ENCODE results near the gene PXDN. TPM values are rescaled to one million over a fixed set of nuclear protein-coding genes. Genes with fewer than 3 reads are reported as not detected.

Gene PXDN
- total and polyA plus RNA-seq, 2 donors (not counting 3 experiments of a cell fraction or from before 2014, with no cell fraction given), result 231 to 308 TPM

DNA sequence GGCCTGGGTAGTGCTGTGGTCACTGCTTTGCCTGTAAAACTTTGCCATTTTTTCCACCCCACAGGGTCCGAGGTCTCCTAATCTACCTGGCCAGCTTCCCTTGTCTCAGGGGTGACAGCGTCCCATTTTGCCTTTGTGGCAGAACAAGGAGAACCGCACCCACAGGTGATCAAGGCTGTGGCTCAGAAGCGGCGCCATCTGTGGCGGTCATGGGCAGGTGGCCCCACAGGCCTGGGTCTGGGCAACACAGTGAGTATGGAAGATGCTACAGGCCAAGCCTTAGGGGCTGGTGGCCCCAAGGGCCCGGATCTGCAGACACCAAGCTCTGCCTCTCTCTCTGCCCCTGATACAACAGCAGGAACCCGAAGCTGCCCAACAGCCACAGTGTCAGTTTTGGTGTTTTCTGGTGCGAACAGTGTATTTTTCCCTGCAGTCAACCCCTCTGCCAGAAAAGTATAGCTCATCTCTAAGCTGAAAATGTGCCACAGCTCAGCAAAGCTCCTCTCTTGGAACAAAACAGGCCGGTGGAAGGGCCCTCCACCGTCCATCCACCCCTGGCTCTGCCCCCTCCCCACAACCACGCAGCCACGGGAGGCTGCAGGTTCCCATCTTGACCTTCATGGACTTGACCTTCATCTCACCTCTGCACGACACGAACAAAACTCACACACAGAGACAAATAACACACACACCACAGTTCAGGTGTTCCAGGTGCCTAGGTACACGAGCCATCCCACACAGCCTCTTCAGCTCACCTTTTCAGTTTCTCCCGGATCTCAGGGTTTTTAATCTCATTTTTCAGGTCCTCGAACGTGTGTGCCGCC is 96.7 kb downstream of the PXDN start:
- intact Hi-C loops (cut with micrococcal nuclease) (no loop called here), dilution Hi-C loops (cut with MboI; ENCODE audit: extremely low pct_ligation_motif_present, low sequenced_read_pairs) (no loop called here)
- no peak overlapping the region for H3K4me3 ChIP-seq (replicated peaks in 1 of 3; ENCODE audit: insufficient read depth in 1 of 3, low read depth in 1 of 3, low read length in 3 of 3)
- TF ChIP-seq GATA2 (IDR thresholded peaks at IDR 0.05; ENCODE audit: insufficient read depth, insufficient read length, low read depth, low read length), result no peak
- TF ChIP-seq EZH2 (IDR thresholded peaks at IDR 0.05; ENCODE audit: borderline replicate concordance, low read depth, low read length, severe bottlenecking), result no peak
- no peak for TF ChIP-seq FOS (IDR thresholded peaks at IDR 0.05; ENCODE audit: borderline replicate concordance, insufficient read depth, low read length)
- TF ChIP-seq POLR2A (IDR thresholded peaks at IDR 0.05; ENCODE audit: low read depth, low read length), result no peak
- TF ChIP-seq POLR2AphosphoS5 (IDR thresholded peaks at IDR 0.05; ENCODE audit: insufficient read depth, low read depth, low read length), result no peak
- TF ChIP-seq JUN (IDR thresholded peaks at IDR 0.05; ENCODE audit: borderline replicate concordance, insufficient read depth, insufficient read length, low read depth), result no peak
- TF ChIP-seq, protein P1, sequence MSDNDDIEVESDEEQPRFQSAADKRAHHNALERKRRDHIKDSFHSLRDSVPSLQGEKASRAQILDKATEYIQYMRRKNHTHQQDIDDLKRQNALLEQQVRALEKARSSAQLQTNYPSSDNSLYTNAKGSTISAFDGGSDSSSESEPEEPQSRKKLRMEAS (IDR thresholded peaks at IDR 0.05; ENCODE audit: insufficient read depth, insufficient read length), result no peak
- no peak for TF ChIP-seq MYC (IDR thresholded peaks at IDR 0.05; ENCODE audit: low read depth, low read length)
- TF ChIP-seq, protein P2, sequence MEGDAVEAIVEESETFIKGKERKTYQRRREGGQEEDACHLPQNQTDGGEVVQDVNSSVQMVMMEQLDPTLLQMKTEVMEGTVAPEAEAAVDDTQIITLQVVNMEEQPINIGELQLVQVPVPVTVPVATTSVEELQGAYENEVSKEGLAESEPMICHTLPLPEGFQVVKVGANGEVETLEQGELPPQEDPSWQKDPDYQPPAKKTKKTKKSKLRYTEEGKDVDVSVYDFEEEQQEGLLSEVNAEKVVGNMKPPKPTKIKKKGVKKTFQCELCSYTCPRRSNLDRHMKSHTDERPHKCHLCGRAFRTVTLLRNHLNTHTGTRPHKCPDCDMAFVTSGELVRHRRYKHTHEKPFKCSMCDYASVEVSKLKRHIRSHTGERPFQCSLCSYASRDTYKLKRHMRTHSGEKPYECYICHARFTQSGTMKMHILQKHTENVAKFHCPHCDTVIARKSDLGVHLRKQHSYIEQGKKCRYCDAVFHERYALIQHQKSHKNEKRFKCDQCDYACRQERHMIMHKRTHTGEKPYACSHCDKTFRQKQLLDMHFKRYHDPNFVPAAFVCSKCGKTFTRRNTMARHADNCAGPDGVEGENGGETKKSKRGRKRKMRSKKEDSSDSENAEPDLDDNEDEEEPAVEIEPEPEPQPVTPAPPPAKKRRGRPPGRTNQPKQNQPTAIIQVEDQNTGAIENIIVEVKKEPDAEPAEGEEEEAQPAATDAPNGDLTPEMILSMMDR (IDR thresholded peaks at IDR 0.05; ENCODE audit: extremely low read depth in 1 of 2, insufficient read depth in 1 of 2, low read depth in 1 of 2, low read length in 2 of 2), result no peak
- CTCF ChIA-PET, result interaction anchor here (1.5 kb wide), 2 partner anchors 55 to 103 kb away, joined by 4 to 5 read pairs; no protein-coding TSS in a partner anchor
- H3K9me1 ChIP-seq (replicated peaks; ENCODE audit: control insufficient read depth, extremely low read depth, insufficient read depth, low read length), result no peaks in the 10 kb centered on the region
- H3K4me1 ChIP-seq (ENCODE audit: control insufficient read depth, extremely low read depth, insufficient read depth, low read length), result peaks cover 2% of the 10 kb centered on the region
- no peak overlapping the region for H3K9ac ChIP-seq (replicated peaks; ENCODE audit: extremely low read depth, insufficient read depth, low read length)
- POLR2A ChIA-PET, result no interaction called here
- no peaks in the 10 kb centered on the region for H3K79me2 ChIP-seq (ENCODE audit: control insufficient read depth, insufficient read depth, low read length)
- H3K4me2 ChIP-seq (ENCODE audit: insufficient read depth, low read length), result no peak overlapping the region
- H3K9me3 ChIP-seq (replicated peaks; ENCODE audit: control insufficient read depth, insufficient read depth, low read length), result no peaks in the 10 kb centered on the region
- H4K20me1 ChIP-seq (replicated peaks; ENCODE audit: control insufficient read depth, extremely low read depth, insufficient read depth, low read length), result no peaks in the 10 kb centered on the region
- H3K27me3 ChIP-seq (ENCODE audit: control insufficient read depth in 2 of 2, insufficient read depth in 2 of 2, low read length in 2 of 2), result no peaks in the 10 kb centered on the region
- peaks cover 19 to 37% of the 10 kb centered on the region in 2 experiments for H3K36me3 ChIP-seq (ENCODE audit: control insufficient read depth in 2 of 2, extremely low read depth in 1 of 2, insufficient read depth in 2 of 2, low read length in 2 of 2)
- H2AFZ ChIP-seq (ENCODE audit: low read depth, low read length), result no peak overlapping the region
- no peak for FAIRE-seq
- BruUV-seq (replicated peaks), result no TSS peak
- H3K27ac ChIP-seq (ENCODE audit: insufficient read depth, low read depth, low read length), result no peak overlapping the region
- DNase-seq (ENCODE audit: low read depth, low spot score), result no peak
